BLaER1 treated with 17β-estradiol and CSF1 and Interleukin-3, amounts not matched to agents 10 nM and 100 nM (cell line): ENCODE measurements around the gene MFAP5.
"Not testable (repeated sequence)": the region's sequence is repeated elsewhere in the genome, so short reads cannot be mapped to it uniquely, and the experiment has no call there.

Experiments used
- H3K27ac ChIP-seq, 11 experiments: shearing (Covaris generic); formaldehyde crosslinking; 2 replicates each; pipeline ENCODE4 v1.8.1; 2022
- H3K27me3 ChIP-seq, 11 experiments: shearing (Covaris generic); formaldehyde crosslinking; 2 replicates each; pipeline ENCODE4 v1.8.1; 2022
- H3K36me3 ChIP-seq, 11 experiments: shearing (Covaris generic); formaldehyde crosslinking; 2 replicates each; pipeline ENCODE4 v1.8.1; 2022
- H3K4me1 ChIP-seq, 10 experiments: shearing (Covaris generic); formaldehyde crosslinking; 2 replicates each; pipeline ENCODE4 v1.8.1; 2022
- H3K4me2 ChIP-seq, 11 experiments: shearing (Covaris generic); formaldehyde crosslinking; 2 replicates each; pipeline ENCODE4 v1.8.1; 2022
- H3K4me3 ChIP-seq, 10 experiments: shearing (Covaris generic); formaldehyde crosslinking; 2 replicates each; pipeline ENCODE4 v1.8.1; 2022
- H3K9ac ChIP-seq, 11 experiments: shearing (Covaris generic); formaldehyde crosslinking; 2 replicates each; pipeline ENCODE4 v1.8.1; 2022
- H3K9me3 ChIP-seq, 11 experiments: shearing (Covaris generic); formaldehyde crosslinking; replicated peaks in 1 of 11; 2 replicates each; pipeline ENCODE4 v1.8.1; 2022
- H4K20me1 ChIP-seq, 11 experiments: shearing (Covaris generic); formaldehyde crosslinking; 2 replicates each; pipeline ENCODE4 v1.8.1; 2022
- Cebpa-rat ChIP-seq, 11 experiments: shearing (Covaris generic); IDR thresholded peaks; 2 replicates each; pipeline ENCODE4 v1.8.1; 2022

The MFAP5 gene

DNA sequence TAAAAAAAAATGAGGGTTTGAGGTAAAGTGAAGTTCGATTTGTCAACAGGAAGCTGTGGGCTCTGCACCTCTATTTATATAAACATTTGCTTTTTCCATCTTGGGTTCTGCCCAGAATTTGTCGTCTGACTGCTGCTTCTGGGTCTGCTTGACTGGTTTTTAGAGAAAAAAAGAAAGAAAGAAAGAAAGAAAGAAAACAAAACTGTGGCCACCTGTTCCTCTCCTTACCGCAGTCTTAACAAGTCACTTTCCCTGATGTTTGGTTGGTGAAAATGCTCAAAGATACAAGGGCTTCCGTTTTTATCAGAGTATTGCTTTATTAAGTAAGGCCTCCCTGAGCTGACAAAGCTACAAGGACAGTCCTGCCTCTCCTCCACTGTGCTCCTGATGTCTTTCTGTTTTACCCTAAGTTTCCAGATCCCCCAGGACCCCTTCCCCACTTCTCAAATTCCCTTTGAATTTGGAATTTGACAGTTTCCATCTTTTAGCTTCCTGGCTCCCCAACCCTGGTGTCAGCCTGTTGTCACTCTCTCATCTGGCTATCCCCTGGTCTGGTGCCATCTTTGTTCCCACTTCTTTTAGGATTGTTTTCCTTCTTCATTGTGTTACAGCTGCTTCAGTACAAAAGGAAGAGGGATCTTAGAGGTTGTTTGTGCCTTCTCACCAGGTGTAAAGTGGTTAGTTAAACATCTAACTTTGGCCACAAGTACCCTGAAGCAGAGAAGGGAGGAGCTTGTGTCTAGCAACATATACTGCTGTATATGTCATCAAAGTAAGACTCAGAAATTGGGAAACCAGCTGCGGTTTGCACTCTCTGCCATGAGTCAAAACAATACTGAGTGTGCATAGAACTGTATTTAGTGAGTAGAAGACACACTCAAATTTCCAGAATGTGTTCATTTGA lies 18.0 kb downstream of the MFAP5 start:
- Histone ChIP-seq H3K4me3 (peak overlapping the region in 5 of 10 experiments; percentile 0 to 7 (median 5); a peak in 6 of 20 replicates), H3K36me3 (no peaks in the 10 kb centered on the region), H3K27ac (peak overlapping the region; percentile 21 to 78 (median 71); a peak in 21 of 22 replicates), H3K9ac (peak overlapping the region in 9 of 11 experiments; percentile 16 to 55 (median 39); a peak in 12 of 22 replicates), H3K4me2 (peak overlapping the region; percentile 49 to 79 (median 73)), H3K27me3 (no peaks in the 10 kb centered on the region), H3K9me3 (peaks cover 0 to 20% (median 4%) of the 10 kb centered on the region in 11 experiments; a peak in 5 of 22 replicates), H3K4me1 (peaks cover 22 to 38% (median 31%) of the 10 kb centered on the region in 10 experiments), H4K20me1 (no peaks in the 10 kb centered on the region)
- no peak; a peak in 1 of 22 replicates for TF ChIP-seq Cebpa-rat (IDR thresholded peaks at IDR 0.05)

DNA sequence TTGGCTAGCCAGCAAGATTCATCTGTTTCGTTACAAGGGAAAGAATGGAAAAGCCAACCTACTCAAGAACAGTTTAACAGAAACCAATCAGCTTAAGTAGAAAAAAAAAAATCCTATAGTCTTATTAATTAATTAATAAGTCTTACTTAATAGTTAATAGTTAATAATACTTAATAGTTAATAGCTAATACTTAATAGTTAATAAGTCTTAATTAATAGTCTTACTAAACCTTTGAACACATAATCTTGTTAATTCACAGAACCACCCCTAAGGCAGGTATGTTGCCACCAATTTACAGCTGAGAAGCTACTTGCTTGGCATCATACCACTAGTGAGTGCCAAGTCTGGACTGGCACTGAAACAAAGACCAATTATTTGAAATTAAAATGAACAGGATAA lies 19.9 kb downstream of the MFAP5 start:
- Histone ChIP-seq H3K36me3 (no peaks in the 10 kb centered on the region), H3K27ac (no peak overlapping the region), H3K4me2 (no peak overlapping the region), H3K9me3 (peaks cover 0 to 20% (median 4%) of the 10 kb centered on the region in 11 experiments; a peak in 5 of 22 replicates), H3K27me3 (no peaks in the 10 kb centered on the region), H3K4me3 (no peak overlapping the region), H3K9ac (no peak overlapping the region), H4K20me1 (no peaks in the 10 kb centered on the region), H3K4me1 (peaks cover 22 to 34% (median 28%) of the 10 kb centered on the region in 10 experiments)
- no peak for TF ChIP-seq Cebpa-rat (IDR thresholded peaks at IDR 0.05)

DNA sequence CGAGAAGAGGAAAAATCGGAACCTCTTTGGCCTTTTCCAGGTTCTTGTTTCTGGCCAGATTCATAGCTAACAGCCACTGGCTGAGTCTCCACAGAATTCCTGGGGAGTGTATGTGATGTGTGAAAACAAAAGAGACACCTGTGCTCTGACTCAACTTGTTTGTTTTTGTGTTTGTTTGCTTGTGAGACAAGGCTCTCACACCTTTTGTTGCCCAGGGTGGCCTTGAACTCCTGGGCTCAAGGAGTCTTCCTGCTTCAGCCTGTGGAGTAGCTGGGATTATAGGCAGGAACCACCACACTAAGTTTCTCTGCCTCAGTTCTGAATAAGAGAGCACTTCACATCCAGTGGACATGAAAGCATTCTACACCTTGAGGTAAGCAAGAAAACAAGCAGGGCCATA lies 22.7 kb downstream of the MFAP5 start:
- Histone ChIP-seq H3K27ac (no peak overlapping the region), H3K4me3 (no peak overlapping the region), H4K20me1 (no peaks in the 10 kb centered on the region), H3K36me3 (no peaks in the 10 kb centered on the region), H3K9ac (no peak overlapping the region), H3K9me3 (peaks cover 0 to 20% (median 4%) of the 10 kb centered on the region in 11 experiments; a peak in 8 of 22 replicates), H3K4me1 (peaks cover 14 to 28% (median 24%) of the 10 kb centered on the region in 10 experiments), H3K27me3 (no peaks in the 10 kb centered on the region), H3K4me2 (no peak overlapping the region)
- TF ChIP-seq Cebpa-rat (IDR thresholded peaks at IDR 0.05): no peak

DNA sequence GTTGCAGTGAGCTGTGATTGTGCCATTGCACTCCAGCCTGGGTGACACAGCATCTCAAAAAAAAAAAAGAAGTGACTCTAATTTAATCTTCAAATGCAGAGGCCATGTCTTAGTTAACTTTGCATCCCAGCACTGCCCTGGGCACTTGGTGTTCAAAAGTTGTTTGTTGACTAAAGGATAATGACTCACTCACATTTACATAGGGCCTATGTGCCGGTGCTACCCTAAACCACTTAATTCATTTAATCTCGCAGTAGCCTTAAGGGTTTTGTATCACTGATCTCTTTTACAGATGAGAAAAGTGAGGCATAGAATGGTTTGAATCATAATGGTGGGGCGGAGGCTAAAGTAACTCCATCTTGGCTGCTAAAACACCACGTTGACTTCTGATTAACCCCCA lies 23.7 kb downstream of the MFAP5 start:
- Histone ChIP-seq H4K20me1 (no peaks in the 10 kb centered on the region), H3K36me3 (no peaks in the 10 kb centered on the region), H3K4me3 (no peak overlapping the region), H3K4me1 (peaks cover 4 to 18% (median 14%) of the 10 kb centered on the region in 10 experiments), H3K27me3 (no peaks in the 10 kb centered on the region), H3K9me3 (peaks cover 0 to 25% (median 11%) of the 10 kb centered on the region in 11 experiments; a peak in 11 of 22 replicates), H3K9ac (no peak overlapping the region), H3K27ac (no peak overlapping the region), H3K4me2 (no peak overlapping the region)
- TF ChIP-seq Cebpa-rat (IDR thresholded peaks at IDR 0.05): no peak

DNA sequence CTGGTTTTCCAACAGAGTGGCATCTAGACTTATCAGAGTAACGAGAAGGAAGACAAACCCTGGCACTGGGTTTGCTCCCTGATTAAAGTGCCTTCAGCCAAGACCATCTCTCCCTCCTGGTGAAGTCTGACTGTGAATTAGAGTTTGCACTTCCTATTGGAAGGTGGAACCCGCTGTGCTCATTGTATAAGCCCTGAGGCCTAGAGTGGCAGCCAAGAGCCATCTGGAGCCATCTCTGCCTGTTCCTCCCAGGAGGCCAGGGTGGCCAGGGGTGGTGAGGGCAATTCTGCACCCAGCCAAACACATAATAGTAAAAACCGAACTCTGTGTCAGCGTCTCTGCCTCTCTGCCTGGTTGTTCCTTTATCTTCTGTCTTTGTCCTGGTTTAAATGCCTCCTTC lies 25.0 kb downstream of the MFAP5 start:
- Histone ChIP-seq H3K27ac (no peak overlapping the region), H3K27me3 (no peaks in the 10 kb centered on the region), H3K4me3 (no peak overlapping the region), H4K20me1 (no peaks in the 10 kb centered on the region), H3K9me3 (peaks cover 7 to 37% (median 13%) of the 10 kb centered on the region in 11 experiments; a peak in 16 of 22 replicates), H3K36me3 (no peaks in the 10 kb centered on the region), H3K4me2 (peak overlapping the region in 7 of 11 experiments; percentile 7 to 52 (median 15); a peak in 7 of 22 replicates), H3K4me1 (peaks cover 0 to 12% (median 8%) of the 10 kb centered on the region in 10 experiments; a peak in 12 of 20 replicates), H3K9ac (no peak overlapping the region)
- TF ChIP-seq Cebpa-rat (IDR thresholded peaks at IDR 0.05): no peak

DNA sequence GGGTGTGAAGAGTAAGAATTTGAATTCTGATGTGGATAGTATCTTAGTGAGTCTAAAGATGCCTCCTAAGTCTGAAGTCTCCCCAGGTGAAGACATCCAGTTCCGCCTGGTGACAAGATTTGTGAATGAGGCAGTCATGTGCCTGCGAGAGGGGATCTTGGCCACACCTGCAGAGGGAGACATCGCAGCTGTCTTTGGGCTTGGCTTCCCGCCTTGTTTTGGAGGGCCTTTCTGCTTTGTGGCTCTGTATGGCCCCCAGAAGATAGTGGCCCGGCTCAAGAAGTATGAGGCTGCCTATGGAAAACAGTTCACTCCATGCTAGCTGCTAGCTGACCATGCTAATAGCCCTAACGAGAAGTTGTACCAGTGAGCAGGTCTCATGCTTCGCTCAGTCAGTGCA lies 25.4 kb downstream of the MFAP5 start:
- H3K9me3 ChIP-seq: peaks cover 8 to 35% (median 13%) of the 10 kb centered on the region in 11 experiments; a peak in 16 of 22 replicates
- peak overlapping the region in 5 of 11 experiments; percentile 14 to 52 (median 25); a peak in 5 of 22 replicates for H3K4me2 ChIP-seq
- H3K4me3 ChIP-seq: no peak overlapping the region
- no peaks in the 10 kb centered on the region for H3K27me3 ChIP-seq
- H4K20me1 ChIP-seq: no peaks in the 10 kb centered on the region
- peaks cover 0 to 12% (median 8%) of the 10 kb centered on the region in 10 experiments; a peak in 12 of 20 replicates for H3K4me1 ChIP-seq
- TF ChIP-seq Cebpa-rat (IDR thresholded peaks at IDR 0.05): no peak
- H3K27ac ChIP-seq: no peak overlapping the region
- no peak overlapping the region for H3K9ac ChIP-seq
- no peaks in the 10 kb centered on the region for H3K36me3 ChIP-seq

DNA sequence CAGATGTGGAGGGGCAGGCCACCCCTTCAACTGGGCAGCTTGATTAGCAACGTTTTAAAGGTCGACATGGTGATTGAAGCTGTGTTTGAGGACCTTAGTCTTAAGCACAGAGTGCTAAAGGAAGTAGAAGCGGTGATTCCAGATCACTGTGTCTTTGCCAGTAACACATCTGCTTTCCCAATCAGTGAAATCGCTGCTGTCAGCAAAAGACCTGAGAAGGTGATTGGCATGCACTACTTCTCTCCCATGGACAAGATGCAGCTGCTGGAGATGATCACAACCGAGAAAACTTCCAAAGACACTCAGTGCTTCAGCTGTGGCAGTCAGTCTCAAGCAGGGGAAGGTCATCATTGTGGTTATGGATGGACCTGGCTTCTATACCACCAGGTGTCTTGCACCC lies 26.0 kb downstream of the MFAP5 start:
- no peaks in the 10 kb centered on the region for H3K27me3 ChIP-seq

DNA sequence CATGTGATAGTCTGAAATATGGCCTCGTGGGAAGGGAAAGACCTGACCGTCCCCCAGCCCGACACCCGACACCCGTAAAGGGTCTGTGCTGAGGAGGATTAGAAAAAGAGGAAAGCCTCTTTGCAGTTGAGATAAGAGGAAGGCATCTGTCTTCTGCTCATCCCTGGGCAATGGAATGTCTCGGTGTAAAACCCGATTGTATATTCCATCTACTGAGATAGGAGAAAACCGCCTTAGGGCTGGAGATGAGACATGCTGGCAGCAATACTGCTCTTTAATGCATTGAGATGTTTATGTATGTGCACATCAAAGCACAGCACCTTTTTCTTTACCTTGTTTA lies 26.6 kb downstream of the MFAP5 start:
- not testable (repeated sequence) for H3K27ac ChIP-seq, H3K36me3 ChIP-seq, H3K9ac ChIP-seq, H3K4me2 ChIP-seq, H3K27me3 ChIP-seq, H3K4me3 ChIP-seq, H4K20me1 ChIP-seq
- peaks cover 5 to 26% (median 13%) of the 10 kb centered on the region in 11 experiments; a peak in 16 of 22 replicates for H3K9me3 ChIP-seq
- peaks cover 0 to 12% (median 8%) of the 10 kb centered on the region in 10 experiments; a peak in 12 of 20 replicates for H3K4me1 ChIP-seq

More for the DNA sequence above, 26.0 kb downstream of the MFAP5 start:
- H3K4me1 ChIP-seq: peaks cover 0 to 12% (median 8%) of the 10 kb centered on the region in 10 experiments; a peak in 12 of 20 replicates
- no peak overlapping the region for H3K27ac ChIP-seq
- H3K4me3 ChIP-seq: no peak overlapping the region
- H3K4me2 ChIP-seq: no peak overlapping the region
- H3K36me3 ChIP-seq: no peaks in the 10 kb centered on the region
- TF ChIP-seq Cebpa-rat (IDR thresholded peaks at IDR 0.05): no peak
- H3K9ac ChIP-seq: no peak overlapping the region
- H4K20me1 ChIP-seq: no peaks in the 10 kb centered on the region
- peaks cover 6 to 31% (median 13%) of the 10 kb centered on the region in 11 experiments; a peak in 16 of 22 replicates for H3K9me3 ChIP-seq

DNA sequence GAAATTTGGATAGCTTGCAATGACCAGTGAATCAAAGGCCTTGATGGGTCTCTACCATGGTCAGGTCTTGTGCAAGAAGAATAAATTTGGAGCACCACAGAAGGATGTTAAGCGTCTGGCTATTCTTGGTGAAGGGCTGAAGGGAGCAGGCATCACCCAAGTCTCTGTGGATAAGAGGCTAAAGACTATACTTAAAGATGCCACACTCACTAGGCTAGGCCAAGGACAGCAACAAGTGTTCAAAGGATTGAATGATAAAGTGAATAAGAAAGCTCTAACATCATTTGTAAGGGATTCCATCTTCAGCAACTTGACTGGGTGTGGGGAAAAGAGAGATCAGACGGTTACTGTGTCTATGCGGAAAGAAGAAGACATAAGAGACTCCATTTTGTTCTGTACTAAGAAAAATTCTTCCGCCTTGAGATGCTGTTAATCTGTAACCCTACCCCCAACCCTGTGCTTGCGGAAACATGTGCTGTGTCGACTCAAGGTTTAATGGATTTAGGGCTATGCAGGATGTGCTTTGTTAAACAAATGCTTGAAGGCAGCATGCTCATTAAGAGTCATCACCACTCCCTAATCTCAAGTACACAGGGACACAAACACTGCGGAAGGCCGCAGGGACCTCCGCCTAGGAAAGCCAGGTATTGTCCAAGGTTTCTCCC lies 27.2 kb downstream of the MFAP5 start:
- H3K4me2 ChIP-seq, H3K36me3 ChIP-seq, H4K20me1 ChIP-seq, H3K9ac ChIP-seq, H3K27ac ChIP-seq, H3K27me3 ChIP-seq, H3K4me3 ChIP-seq: not testable (repeated sequence)
- H3K4me1 ChIP-seq: peaks cover 0 to 12% (median 8%) of the 10 kb centered on the region in 10 experiments; a peak in 14 of 20 replicates
- peaks cover 5 to 26% (median 13%) of the 10 kb centered on the region in 11 experiments; a peak in 16 of 22 replicates for H3K9me3 ChIP-seq
